ENCODE data around the gene RGS9BP. TPM values are rescaled to one million over a fixed set of nuclear protein-coding genes. Genes with fewer than 3 reads are reported as not detected.

The RGS9BP gene
- total and polyA plus RNA-seq, 7 experiments from 2014 or later: 0.13 to 0.30 (median 0.24) TPM; not detected in 2

- ATAC-seq: no peak
- Mint-ChIP-seq H3K27ac (no peak overlapping the region), H3K9me3 (no peaks in the 10 kb centered on the region), H3K4me3 (no peak overlapping the region), H3K36me3 (no peaks in the 10 kb centered on the region), H3K27me3 (peaks cover 6 to 47% (median 8%) of the 10 kb centered on the region in 5 donors), H3K4me1 (peaks cover 0 to 7% (median 6%) of the 10 kb centered on the region in 7 donors)
- no peaks in the 10 kb centered on the region for H3K36me3 ChIP-seq (ENCODE audit: control insufficient read depth in 2 of 3, insufficient read depth in 3 of 3, low read length in 3 of 3)
- no peaks in the 10 kb centered on the region for H3K9me3 ChIP-seq (ENCODE audit: control insufficient read depth in 2 of 3, low read length in 3 of 3)
- peaks cover 0 to 5% of the 10 kb centered on the region in 2 donors for H3K4me1 ChIP-seq (ENCODE audit: control insufficient read depth in 2 of 2, insufficient read depth in 2 of 2, low read length in 2 of 2)
- CTCF ChIA-PET: no interaction called here
- no peaks in the 10 kb centered on the region for H3K27me3 ChIP-seq (ENCODE audit: control insufficient read depth in 2 of 2, insufficient read depth in 2 of 2, low read length in 2 of 2)
- DNase-seq: no peak
- POLR2A ChIA-PET: interaction anchor here (0.6 to 1.1 kb wide), 2 partner anchors 10 to 1492 kb away, joined by 3 to 6 read pairs; partner anchors contain the start of gene NUDT19
- intact Hi-C loops (cut with micrococcal nuclease): no loop called here
- no peak overlapping the region for H3K27ac ChIP-seq (ENCODE audit: low read depth, low read length)
- H3K4me3 ChIP-seq (ENCODE audit: low read length): no peak overlapping the region
Measured at GRCh38 chr19:32680986-32681385, 5.3 kb downstream of the RGS9BP start.

GRCh38 chr19:32682317-32682716, 6.7 kb downstream of the RGS9BP start:
- ChIA-PET POLR2A (interaction anchor here (0.5 kb wide), 1 partner anchor 80 kb away, joined by 3 read pairs; no protein-coding TSS in a partner anchor), CTCF (no interaction called here)
- DNase-seq (no peak), ATAC-seq (no peak)
- intact Hi-C loops (cut with micrococcal nuclease): no loop called here
- no peak overlapping the region for H3K27ac ChIP-seq (ENCODE audit: low read depth, low read length)
- H3K27me3 Mint-ChIP-seq: peaks cover 4 to 41% (median 5%) of the 10 kb centered on the region in 5 donors
- no peak overlapping the region for H3K27ac Mint-ChIP-seq
- peaks cover 0 to 5% (median 0%) of the 10 kb centered on the region in 5 donors for H3K36me3 Mint-ChIP-seq
- peaks cover 0 to 4% (median 3%) of the 10 kb centered on the region in 7 donors for H3K4me1 Mint-ChIP-seq
- H3K4me3 ChIP-seq (ENCODE audit: low read length): no peak overlapping the region
- H3K4me3 Mint-ChIP-seq: no peak overlapping the region
- no peaks in the 10 kb centered on the region for H3K4me1 ChIP-seq (ENCODE audit: control insufficient read depth in 2 of 2, insufficient read depth in 2 of 2, low read length in 2 of 2)
- no peaks in the 10 kb centered on the region for H3K27me3 ChIP-seq (ENCODE audit: control insufficient read depth in 2 of 2, insufficient read depth in 2 of 2, low read length in 2 of 2)
- H3K9me3 ChIP-seq (ENCODE audit: control insufficient read depth in 2 of 3, low read length in 3 of 3): no peaks in the 10 kb centered on the region
- H3K36me3 ChIP-seq (ENCODE audit: control insufficient read depth in 2 of 3, insufficient read depth in 3 of 3, low read length in 3 of 3): no peaks in the 10 kb centered on the region
- no peaks in the 10 kb centered on the region for H3K9me3 Mint-ChIP-seq

- ChIA-PET POLR2A (no interaction called here), CTCF (no interaction called here)
- no peak for DNase-seq
- Mint-ChIP-seq H3K4me3 (no peak overlapping the region), H3K27ac (no peak overlapping the region), H3K9me3 (no peaks in the 10 kb centered on the region), H3K36me3 (peaks cover 0 to 5% (median 0%) of the 10 kb centered on the region in 5 donors), H3K27me3 (peaks cover 0 to 8% (median 0%) of the 10 kb centered on the region in 5 donors), H3K4me1 (peaks cover 8 to 18% (median 10%) of the 10 kb centered on the region in 7 donors)
- Histone ChIP-seq H3K4me3 (ENCODE audit: low read length) (no peak overlapping the region), H3K27me3 (ENCODE audit: control insufficient read depth in 2 of 2, insufficient read depth in 2 of 2, low read length in 2 of 2) (no peaks in the 10 kb centered on the region), H3K9me3 (ENCODE audit: control insufficient read depth in 2 of 3, low read length in 3 of 3) (no peaks in the 10 kb centered on the region), H3K4me1 (ENCODE audit: control insufficient read depth in 2 of 2, insufficient read depth in 2 of 2, low read length in 2 of 2) (peaks cover 8 to 10% of the 10 kb centered on the region in 2 donors), H3K27ac (ENCODE audit: low read depth, low read length) (no peak overlapping the region), H3K36me3 (ENCODE audit: control insufficient read depth in 2 of 3, insufficient read depth in 3 of 3, low read length in 3 of 3) (no peaks in the 10 kb centered on the region)
- intact Hi-C loops (cut with micrococcal nuclease): no loop called here
- no peak for ATAC-seq
Measured at GRCh38 chr19:32686847-32687475, 11.3 kb downstream of the RGS9BP start.

- H3K27me3 Mint-ChIP-seq: peaks cover 0 to 3% (median 0%) of the 10 kb centered on the region in 5 donors
- no peak overlapping the region for H3K27ac Mint-ChIP-seq
- H3K4me1 ChIP-seq (ENCODE audit: control insufficient read depth in 2 of 2, insufficient read depth in 2 of 2, low read length in 2 of 2): peaks cover 8 to 11% of the 10 kb centered on the region in 2 donors
- H3K4me3 Mint-ChIP-seq: no peak overlapping the region
- H3K4me1 Mint-ChIP-seq: peaks cover 9 to 18% (median 11%) of the 10 kb centered on the region in 7 donors
- CTCF ChIA-PET: no interaction called here
- POLR2A ChIA-PET: no interaction called here
- H3K36me3 ChIP-seq (ENCODE audit: control insufficient read depth in 2 of 3, insufficient read depth in 3 of 3, low read length in 3 of 3): no peaks in the 10 kb centered on the region
- no peaks in the 10 kb centered on the region for H3K9me3 ChIP-seq (ENCODE audit: control insufficient read depth in 2 of 3, low read length in 3 of 3)
- intact Hi-C loops (cut with micrococcal nuclease): no loop called here
- no peaks in the 10 kb centered on the region for H3K9me3 Mint-ChIP-seq
- DNase-seq (no peak), ATAC-seq (no peak)
- H3K27me3 ChIP-seq (ENCODE audit: control insufficient read depth in 2 of 2, insufficient read depth in 2 of 2, low read length in 2 of 2): no peaks in the 10 kb centered on the region
- H3K27ac ChIP-seq (ENCODE audit: low read depth, low read length): no peak overlapping the region
- H3K4me3 ChIP-seq (ENCODE audit: low read length): no peak overlapping the region
- H3K36me3 Mint-ChIP-seq: peaks cover 0 to 5% (median 0%) of the 10 kb centered on the region in 5 donors
Measured at GRCh38 chr19:32687681-32688080, 12.0 kb downstream of the RGS9BP start.

GRCh38 chr19:32688311-32688710, 12.7 kb downstream of the RGS9BP start:
- peaks cover 0 to 7% (median 2%) of the 10 kb centered on the region in 5 donors for H3K36me3 Mint-ChIP-seq
- H3K4me3 Mint-ChIP-seq: peak overlapping the region in 1 of 10 donors; percentile 6
- CTCF ChIA-PET: no interaction called here
- H3K4me1 Mint-ChIP-seq: peaks cover 16 to 24% (median 17%) of the 10 kb centered on the region in 7 donors
- ATAC-seq: no peak
- Histone ChIP-seq H3K27ac (ENCODE audit: low read depth, low read length) (no peak overlapping the region), H3K4me1 (ENCODE audit: control insufficient read depth in 2 of 2, insufficient read depth in 2 of 2, low read length in 2 of 2) (peaks cover 14 to 17% of the 10 kb centered on the region in 2 donors), H3K27me3 (ENCODE audit: control insufficient read depth in 2 of 2, insufficient read depth in 2 of 2, low read length in 2 of 2) (no peaks in the 10 kb centered on the region), H3K9me3 (ENCODE audit: control insufficient read depth in 2 of 3, low read length in 3 of 3) (no peaks in the 10 kb centered on the region), H3K4me3 (ENCODE audit: low read length) (no peak overlapping the region), H3K36me3 (ENCODE audit: control insufficient read depth in 2 of 3, insufficient read depth in 3 of 3, low read length in 3 of 3) (no peaks in the 10 kb centered on the region)
- POLR2A ChIA-PET: interaction anchor here (1.4 kb wide), 1 partner anchor 13 kb away, joined by 3 read pairs; the partner anchor contains the start of gene RGS9BP
- peaks cover 0 to 3% (median 0%) of the 10 kb centered on the region in 5 donors for H3K27me3 Mint-ChIP-seq
- H3K27ac Mint-ChIP-seq: no peak overlapping the region
- H3K9me3 Mint-ChIP-seq: peaks cover 0 to 3% (median 0%) of the 10 kb centered on the region in 11 donors
- intact Hi-C loops (cut with micrococcal nuclease): no loop called here
- DNase-seq: no peak

GRCh38 chr19:32691291-32691951, 15.8 kb downstream of the RGS9BP start, which contains the start of gene NUDT19:
TSS of gene NUDT19 (plus strand) at chr19:32691821. CDS start at chr19:32691961, 140 bp downstream.
- POLR2A ChIA-PET: interaction anchor here (0.7 to 1.8 kb wide), 10 partner anchors 10 to 282 kb away, joined by 3 to 15 read pairs (median 4); partner anchors contain the start of genes ANKRD27, CEP89, FAAP24 and PDCD5
- Histone ChIP-seq H3K4me1 (ENCODE audit: control insufficient read depth in 2 of 2, insufficient read depth in 2 of 2, low read length in 2 of 2) (peaks cover 20 to 24% of the 10 kb centered on the region in 2 donors), H3K27ac (ENCODE audit: low read depth, low read length) (peak within 1 kb of the TSS; percentile 68), H3K36me3 (ENCODE audit: control insufficient read depth in 2 of 3, insufficient read depth in 3 of 3, low read length in 3 of 3) (peaks cover 0 to 5% (median 0%) of the 10 kb centered on the region in 3 experiments), H3K4me3 (ENCODE audit: low read length) (peak within 1 kb of the TSS; percentile 50), H3K9me3 (ENCODE audit: control insufficient read depth in 2 of 3, low read length in 3 of 3) (no peaks in the 10 kb centered on the region), H3K27me3 (ENCODE audit: control insufficient read depth in 2 of 2, insufficient read depth in 2 of 2, low read length in 2 of 2) (no peaks in the 10 kb centered on the region)
- intact Hi-C loops (cut with micrococcal nuclease): loop anchor here (1.0 to 5.0 kb wide), 10 partner anchors 16 to 486 kb away; partner anchors contain the start of genes ANKRD27 (in 2 of the 2), RGS9BP (in 2 of the 2), FAAP24 (in 1 of the 2) and GPATCH1 (in 1 of the 2)
- H3K27ac Mint-ChIP-seq: peak within 1 kb of the TSS; percentile 37 to 93 (median 85)
- H3K4me3 Mint-ChIP-seq: peak within 1 kb of the TSS; percentile 83 to 97 (median 92)
- peaks cover 5 to 31% (median 14%) of the 10 kb centered on the region in 5 donors for H3K36me3 Mint-ChIP-seq
- DNase-seq (peak; percentile 50 to 82 (median 62)), ATAC-seq (peak; percentile 87)
- H3K4me1 Mint-ChIP-seq: peaks cover 35 to 52% (median 47%) of the 10 kb centered on the region in 7 donors
- H3K27me3 Mint-ChIP-seq: no peaks in the 10 kb centered on the region
- CTCF ChIA-PET: interaction anchor here (0.7 to 1.2 kb wide), 2 partner anchors 16 to 91 kb away, joined by 3 to 4 read pairs; partner anchors contain the start of genes ANKRD27 and RGS9BP
- peaks cover 0 to 4% (median 0%) of the 10 kb centered on the region in 11 donors for H3K9me3 Mint-ChIP-seq
